K562 (cell line): Measurements from ENCODE around the gene ADGRB3. TPM values are rescaled to one million over a fixed set of nuclear protein-coding genes. Genes with fewer than 3 reads are reported as not detected.
A peak's percentile ranks its signal among the peaks of the same experiment; 100 is the strongest.

Experiments used
- ATAC-seq: fragments of 200-7000 bp; cut with Tn5 transposase; 3 replicates; pipeline ENCODE4 v1.9.1; 2020; ENCODE audit warnings: moderate library complexity
- BruUV-seq: library from RNA; stranded (reverse); fragments of 400-500 nt; replicated peaks from 2 replicates; lab custom pipeline; 2021; lab: Mats Ljungman, UMichigan
- CTCF ChIA-PET: fragments of 300-600 bp; formaldehyde crosslinking; extraction: SDS; loops from one replicate; lab custom pipeline; 2021; ENCODE audit warnings: low intra/inter-chr PET ratio; lab: Yijun Ruan, JAX
- POLR2A ChIA-PET: fragments of 300-600, 350-650 bp; sonication (Branson Sonifier 250); formaldehyde crosslinking; extraction: SDS; loops from one replicate; lab custom pipeline; 2021; ENCODE audit warnings: antibody characterized with exemption, inconsistent platforms; lab: Yijun Ruan, JAX
- DNase-seq, 4 experiments: peaks; one replicate each; pipeline versions ENCODE4 v3.0.0 to v3.0.0-alpha.2; 2011 to 2018; ENCODE audit warnings: low spot score in 3 of 4, mixed read lengths in 3 of 4; ENCODE audit errors: extremely low read depth in 1 of 4
- FAIRE-seq: peaks from 2 replicates; lab custom pipeline; 2011; peaks lifted over from hg19 to GRCh38; lab: Jason Lieb, UNC
- H2AFZ ChIP-seq: 2 replicates; pipeline ENCODE4 v1.6.0; 2011; ENCODE audit warnings: low read depth, low read length, control low read depth, inconsistent platforms
- H3K27ac ChIP-seq: fragments of 200-600 bp; 3 replicates; pipeline ENCODE4 v1.8.0; 2011; ENCODE audit warnings: low read depth, mild to moderate bottlenecking, control low read depth, inconsistent platforms, low read length, moderate library complexity, mixed read lengths; ENCODE audit errors: extremely low read depth
- H3K27me3 ChIP-seq, 2 experiments: fragments of 300-600 bp in 1 of 2; 2 replicates in 1 of 2; 3 replicates in 1 of 2; pipeline versions ENCODE4 v1.6.0 to v1.8.0; 2011; ENCODE audit warnings: inconsistent platforms in 2 of 2, low read length in 2 of 2, mild to moderate bottlenecking in 1 of 2, mixed read lengths in 1 of 2, moderate library complexity in 1 of 2; ENCODE audit not compliant: control insufficient read depth in 2 of 2, insufficient read depth in 2 of 2
- H3K36me3 ChIP-seq: fragments of 300-600 bp; 3 replicates; pipeline ENCODE4 v1.8.0; 2011; ENCODE audit warnings: mild to moderate bottlenecking, low read length, inconsistent platforms; ENCODE audit not compliant: control insufficient read depth, insufficient read depth
- H3K4me1 ChIP-seq, 2 experiments: fragments of 200-600 bp in 1 of 2; replicated peaks in 1 of 2; 2 replicates in 1 of 2; 3 replicates in 1 of 2; pipeline versions ENCODE4 v1.5.1 to v1.8.0; 2011; ENCODE audit warnings: inconsistent platforms in 2 of 2, low read length in 2 of 2, mild to moderate bottlenecking in 1 of 2, mixed read lengths in 1 of 2, moderate library complexity in 1 of 2; ENCODE audit not compliant: control insufficient read depth in 2 of 2, insufficient read depth in 2 of 2
- H3K4me2 ChIP-seq: 2 replicates; pipeline ENCODE4 v1.6.1; 2011; ENCODE audit warnings: low read length, control low read depth, inconsistent platforms, mixed read lengths; ENCODE audit not compliant: insufficient read depth
- H3K4me3 ChIP-seq: fragments of 200-600 bp; sonication (generic), shearing (Covaris generic); 2 replicates; pipeline ENCODE4 v1.5.1; 2016; ENCODE audit warnings: control low read depth, inconsistent platforms
- H3K79me2 ChIP-seq: fragments of 200-600 bp; 3 replicates; pipeline ENCODE4 v1.8.0; 2011; ENCODE audit warnings: low read length, inconsistent platforms; ENCODE audit not compliant: control insufficient read depth, insufficient read depth
- H3K9ac ChIP-seq, 2 experiments: 2 replicates each; pipeline versions ENCODE4 v1.6.0 to v1.6.1; 2011; ENCODE audit warnings: low read depth in 2 of 2, low read length in 2 of 2, control low read depth in 1 of 2, inconsistent platforms in 1 of 2, mild to moderate bottlenecking in 1 of 2, mixed read lengths in 1 of 2; ENCODE audit not compliant: insufficient read depth in 1 of 2
- H3K9me1 ChIP-seq: one replicate; pipeline ENCODE4 v1.6.0; 2011; ENCODE audit warnings: inconsistent platforms, mild to moderate bottlenecking, low read length, moderate library complexity; ENCODE audit not compliant: control insufficient read depth, insufficient read depth
- H3K9me3 ChIP-seq: replicated peaks from 2 replicates; pipeline ENCODE4 v1.5.1; 2011; ENCODE audit warnings: low read depth, low read length, inconsistent platforms; ENCODE audit not compliant: control insufficient read depth, insufficient read depth
- H4K20me1 ChIP-seq: replicated peaks from 2 replicates; pipeline ENCODE4 v1.6.1; 2011; ENCODE audit warnings: low read length, inconsistent platforms, mixed read lengths; ENCODE audit not compliant: control insufficient read depth, insufficient read depth
- ATF3 ChIP-seq, 2 experiments: fragments of 450-650 bp in 1 of 2; sonication (generic) in 1 of 2; formaldehyde crosslinking in 1 of 2; IDR thresholded peaks in 1 of 2; conservative IDR thresholded peaks in 1 of 2; 2 replicates each; pipeline versions ENCODE4 v1.6.1 to v1.8.1; 2016 to 2023; ENCODE audit warnings: mild to moderate bottlenecking in 2 of 2, moderate library complexity in 2 of 2, inconsistent platforms in 1 of 2, missing genetic modification reagents in 1 of 2
- BACH1 ChIP-seq: fragments of 200-800 bp; sonication (Bioruptor generic); IDR thresholded peaks from 2 replicates; pipeline ENCODE4 v1.6.1; 2016; ENCODE audit warnings: missing genetic modification characterization, missing compliant biosample characterization
- CXXC5 ChIP-seq: fragments of 250-450 bp; sonication (Bioruptor Pico); IDR thresholded peaks from 2 replicates; pipeline ENCODE4 v1.8.0; 2022; ENCODE audit warnings: inconsistent platforms, mild to moderate bottlenecking, moderate library complexity
- FOXO4 ChIP-seq: fragments of 450-650 bp; formaldehyde crosslinking; IDR thresholded peaks from 2 replicates; pipeline ENCODE4 v1.4.0; 2020; ENCODE audit warnings: mild to moderate bottlenecking, moderate library complexity
- GMEB1 ChIP-seq: fragments of 250-450 bp; sonication (Bioruptor Pico); IDR thresholded peaks from 2 replicates; pipeline ENCODE4 v1.4.0; 2020; ENCODE audit warnings: mild to moderate bottlenecking
- MAFF ChIP-seq: IDR thresholded peaks from 2 replicates; pipeline ENCODE4 v1.6.1; 2012; ENCODE audit warnings: low read length, improper control_type of control experiment
- MBD2 ChIP-seq: sonication (generic); IDR thresholded peaks from 2 replicates; pipeline ENCODE4 v1.6.1; 2016; ENCODE audit warnings: low read depth, borderline replicate concordance
- NFE2 ChIP-seq: IDR thresholded peaks from 2 replicates; pipeline ENCODE4 v1.6.1; 2014; ENCODE audit warnings: antibody characterized with exemption, low read depth
- SRSF9 ChIP-seq: fragments of 200-400 bp; formaldehyde crosslinking; IDR thresholded peaks from 2 replicates; pipeline ENCODE4 v1.6.1; 2017; ENCODE audit warnings: low read depth, low read length, borderline replicate concordance
- TEAD4 ChIP-seq, 2 experiments: sonication (generic) in 1 of 2; formaldehyde crosslinking in 1 of 2; IDR thresholded peaks; 2 replicates each; pipeline versions ENCODE4 v1.6.1 to v1.8.0; 2012 to 2022; ENCODE audit warnings: borderline replicate concordance in 1 of 2, inconsistent platforms in 1 of 2, low read length in 1 of 2, mild to moderate bottlenecking in 1 of 2, missing genetic modification reagents in 1 of 2
- ZNF347 ChIP-seq: fragments of 450-650 bp; formaldehyde crosslinking; IDR thresholded peaks from 2 replicates; pipeline ENCODE4 v1.4.0; 2020; ENCODE audit warnings: low read depth, mild to moderate bottlenecking, moderate library complexity
- ZNF561 ChIP-seq: fragments of 450-650 bp; formaldehyde crosslinking; conservative IDR thresholded peaks from 2 replicates; pipeline ENCODE4 v1.4.0; 2020; ENCODE audit warnings: mild to moderate bottlenecking, moderate library complexity
- WGBS: fragments of 100-300 bp; shearing (Covaris generic); methylation state at CpG from one replicate; pipeline ENCODE4 v1.1.6; 2016; ENCODE audit warnings: low coverage, mixed read lengths; ENCODE audit not compliant: insufficient coverage; ENCODE audit errors: missing lambda C conversion rate; 5-methylcytosine and 5-hydroxymethylcytosine counted together
- in situ Hi-C: fragments of 300-500 bp; cut with MboI; formaldehyde crosslinking; loops from 4 replicates; pipeline ENCODE4 v1.15.0; 2018; ENCODE audit warnings: inconsistent platforms, mixed read lengths
- intact Hi-C: fragments of 100-400 bp; cut with micrococcal nuclease; formaldehyde crosslinking; loops from 2 replicates; pipeline ENCODE4 v1.14.2; 2022
- polyA plus RNA-seq, 8 experiments: library from polyadenylated mRNA; depleted of rRNA in 4 of 8; stranded (reverse) in 5 of 8; unstranded in 3 of 8; fragments of >200 nt; fragmentation: Nextera tagmentation in 2 of 8; fragmentation: Illumina TruSeq in 1 of 8; extraction: Ambion mirVana in 2 of 8; extraction: Trizol in 1 of 8; gene quantifications; 2 replicates each; pipeline versions ENCODE4 v1.2.1 to v1.2.3, GENCODE V29; 2011 to 2014; ENCODE audit warnings: inconsistent platforms in 1 of 8, missing spikeins in 1 of 8
- total RNA-seq, 7 experiments: library from RNA; depleted of rRNA in 6 of 7; stranded (reverse); fragments of >200 nt in 6 of 7; fragmentation: Illumina TruSeq in 2 of 7; extraction: Trizol in 2 of 7; gene quantifications; 2 replicates each; pipeline versions ENCODE4 v1.2.1 to v1.2.3, GENCODE V29; 2011 to 2021; ENCODE audit warnings: low replicate concordance in 1 of 7

Gene ADGRB3
- total and polyA plus RNA-seq, 9 of the 15 experiments (the other 6 are each of a cell fraction or from before 2014, with no cell fraction given) = 0.90 to 7.8 (median 2.4) TPM

GRCh38 chr6:68741501-68742386, 106.7 kb downstream of the ADGRB3 start:
- CTCF ChIA-PET = no interaction called here
- Histone ChIP-seq H3K9ac (peak overlapping the region in 1 of 2 experiments; percentile 45; a peak in 3 of 4 replicates), H3K4me3 (no peak overlapping the region), H2AFZ (peak overlapping the region; percentile 80), H3K4me1 (peaks cover 6 to 44% of the 10 kb centered on the region in 2 experiments; a peak in 4 of 5 replicates), H4K20me1 (no peaks in the 10 kb centered on the region), H3K9me3 (no peaks in the 10 kb centered on the region), H3K9me1 (no peaks in the 10 kb centered on the region), H3K4me2 (peak overlapping the region; percentile 22; the same call in 1 of the 2 replicates), H3K36me3 (no peaks in the 10 kb centered on the region; the same call in 2 of the 3 replicates), H3K27me3 (no peaks in the 10 kb centered on the region), H3K27ac (peak overlapping the region; percentile 91), H3K79me2 (peaks cover 23% of the 10 kb centered on the region; the same call in 2 of the 3 replicates)
- FAIRE-seq (no peak), ATAC-seq (peak; percentile 59), DNase-seq (peak in 2 of 4 experiments; percentile 29 to 50)
- whole genome bisulfite sequencing = 23% methylated on average over 5 of the region's 5 CpGs
- intact Hi-C loops = loop anchor here (2.0 to 5.0 kb wide), 4 partner anchors 19 to 854 kb away; no protein-coding TSS in a partner anchor
- no TSS peak for BruUV-seq
- in situ Hi-C loops = no loop called here
- POLR2A ChIA-PET = interaction anchor here (1.0 to 1.2 kb wide), 3 partner anchors 15 to 67 kb away, joined by 3 to 4 read pairs (median 3); no protein-coding TSS in a partner anchor
- no peak for TF ChIP-seq ZNF347 (CRISPR knock-in tag)
- no peak for TF ChIP-seq MBD2
- no peak for TF ChIP-seq BACH1 (tag)
- TF ChIP-seq ATF3 (IDR thresholded peaks at IDR 0.05) = peak; percentile 68
- no peak for TF ChIP-seq ATF3 (CRISPR knock-in tag; conservative IDR thresholded peaks at IDR 0.05)
- TF ChIP-seq FOXO4 (CRISPR knock-in tag) = no peak
- TF ChIP-seq ZNF561 (CRISPR knock-in tag) = no peak
- no peak for TF ChIP-seq MAFF
- peak; percentile 15; the same call in 1 of the 2 replicates for TF ChIP-seq NFE2
- no peak for TF ChIP-seq GMEB1 (CRISPR knock-in tag)
- no peak for TF ChIP-seq TEAD4 (IDR thresholded peaks at IDR 0.05; ENCODE audit: low read length)
- no peak for TF ChIP-seq TEAD4 (CRISPR knock-in tag; IDR thresholded peaks at IDR 0.05; ENCODE audit: borderline replicate concordance)
- no peak for TF ChIP-seq SRSF9
- no peak for TF ChIP-seq CXXC5
